Esophagus muscularis mucosa (tissue), 3 donors: ENCODE results near the gene HSPB3.

Source experiments
- CTCF ChIP-seq, 3 experiments: fragments of 200-600 bp in 2 of 3; fragments of 450-650 bp in 1 of 3; sonication (generic) in 2 of 3; IDR thresholded peaks; one replicate each; pipeline ENCODE4 v1.5.1; 2017 to 2019; ENCODE audit warnings: antibody characterized with exemption in 3 of 3, mild to moderate bottlenecking in 2 of 3, moderate library complexity in 1 of 3
- POLR2A ChIP-seq: fragments of 450-650 bp; IDR thresholded peaks from one replicate; pipeline ENCODE4 v1.6.1; 2017; ENCODE audit warnings: antibody characterized with exemption, moderate library complexity, mild to moderate bottlenecking, low read depth
- POLR2AphosphoS5 ChIP-seq, 2 donors: sonication (generic); formaldehyde crosslinking; IDR thresholded peaks; one replicate each; pipeline ENCODE4 v1.6.1; 2017; ENCODE audit warnings: antibody characterized with exemption in 2 of 2

- TF ChIP-seq POLR2AphosphoS5 (IDR thresholded peaks at IDR 0.05) (no peak), POLR2A (no peak), CTCF (IDR thresholded peaks at IDR 0.05) (no peak)
Observed at GRCh38 chr5:54470677-54471076, 15.2 kb downstream of the HSPB3 start.
